Pancreas (tissue), 10 donors: ENCODE data around the gene DMKN. TPM values are rescaled to one million over a fixed set of nuclear protein-coding genes. Genes with fewer than 3 reads are reported as not detected.

ENCODE experiments used
- ATAC-seq, 4 donors: fragments of 200-7000 bp; cut with Tn5 transposase; one replicate each; pipeline versions ENCODE4 v1.8.0 to v1.9.1; 2020; ENCODE audit warnings: mild to moderate bottlenecking in 4 of 4, moderate library complexity in 4 of 4
- DNase-seq, 6 donors: peaks; one replicate each; pipeline ENCODE4 v3.0.0-alpha.2; 2020
- FAIRE-seq: peaks from 2 replicates; lab custom pipeline; 2012; peaks lifted over from hg19 to GRCh38; lab: Jason Lieb, UNC
- H3K27ac ChIP-seq, 4 donors: fragments of 200-600 bp; sonication (generic); 1 replicate in 3 of 4; 2 replicates in 1 of 4; pipeline versions ENCODE4 v1.5.0 to v1.8.0; 2020
- H3K27me3 ChIP-seq, 4 donors: fragments of 200-600 bp; one replicate each; pipeline ENCODE4 v1.8.0; 2021
- H3K36me3 ChIP-seq, 3 donors: fragments of 200-600 bp; sonication (generic) in 1 of 3; one replicate each; pipeline versions ENCODE4 v1.5.0 to v1.8.0; 2020 to 2021
- H3K4me1 ChIP-seq, 3 donors: fragments of 200-600 bp; one replicate each; pipeline ENCODE4 v1.8.0; 2021
- H3K4me3 ChIP-seq, 4 donors: fragments of 200-600 bp; sonication (generic) in 2 of 4; one replicate each; pipeline versions ENCODE4 v1.5.0 to v1.8.0; 2020 to 2021
- H3K9me3 ChIP-seq, 4 donors: fragments of 200-600 bp; one replicate each; pipeline ENCODE4 v1.8.0; 2021
- CTCF ChIP-seq, 4 donors: fragments of 200-600 bp; sonication (generic) in 3 of 4; IDR thresholded peaks; one replicate each; pipeline versions ENCODE4 v1.5.0 to v1.8.0; 2021; ENCODE audit warnings: antibody characterized with exemption in 4 of 4
- WGBS, 2 donors: extraction: QIAGEN DNeasy Blood & Tissue Kit; methylation state at CpG; one replicate each; pipeline ENCODE4 v1.1.7; 2013; 5-methylcytosine and 5-hydroxymethylcytosine counted together
- intact Hi-C, 3 donors: fragments of 100-400 bp; cut with DNase I; formaldehyde crosslinking; loops; one replicate each; pipeline versions ENCODE4 v1.11.1 to v1.14.2; 2022
- polyA plus RNA-seq, 2 donors: library from polyadenylated mRNA; stranded (reverse); fragments of 200-250 nt; gene quantifications; one replicate each; pipeline ENCODE4 v1.2.3, GENCODE V29; 2013
- total RNA-seq, 6 donors: library from RNA; stranded (reverse); fragmentation: NEBNext Ultra II Directional in 4 of 6; extraction: Animal tissue kit (Norgen Biotek cat#: 25700) in 4 of 6; gene quantifications; one replicate each; pipeline versions ENCODE4 v1.2.1 to v1.2.4, GENCODE V29; 2021 to 2023
- donor health status: healthy with polysubstance abuse.
- donor health status: DM: no; HTN: no; CAD: no; lungs with moderate emphysema.
- donor health status: DM: no; HTN: no; CAD: no.
- donor health status: control.
- donor health status: control.
- donor health status: Bipolar disorder and iron deficiency.
- donor health status: DM: yes; HTN: yes; CAD: no.
- donor health status: DM: no; HTN: no; CAD: no.
- donor health status: DM: no; HTN: no; CAD: no.
- donor health status: DM: yes; HTN: yes; CAD: no.

The DMKN gene
- total and polyA plus RNA-seq, 8 donors = 48.5 to 197 (median 62.4) TPM

GRCh38 chr19:35539314-35539713, 25.9 kb upstream of the DMKN start:
- no peaks in the 10 kb centered on the region for H3K9me3 ChIP-seq
- WGBS, 2 donors = 81 to 85% methylated on average over 6 of the region's 6 CpGs

DNA sequence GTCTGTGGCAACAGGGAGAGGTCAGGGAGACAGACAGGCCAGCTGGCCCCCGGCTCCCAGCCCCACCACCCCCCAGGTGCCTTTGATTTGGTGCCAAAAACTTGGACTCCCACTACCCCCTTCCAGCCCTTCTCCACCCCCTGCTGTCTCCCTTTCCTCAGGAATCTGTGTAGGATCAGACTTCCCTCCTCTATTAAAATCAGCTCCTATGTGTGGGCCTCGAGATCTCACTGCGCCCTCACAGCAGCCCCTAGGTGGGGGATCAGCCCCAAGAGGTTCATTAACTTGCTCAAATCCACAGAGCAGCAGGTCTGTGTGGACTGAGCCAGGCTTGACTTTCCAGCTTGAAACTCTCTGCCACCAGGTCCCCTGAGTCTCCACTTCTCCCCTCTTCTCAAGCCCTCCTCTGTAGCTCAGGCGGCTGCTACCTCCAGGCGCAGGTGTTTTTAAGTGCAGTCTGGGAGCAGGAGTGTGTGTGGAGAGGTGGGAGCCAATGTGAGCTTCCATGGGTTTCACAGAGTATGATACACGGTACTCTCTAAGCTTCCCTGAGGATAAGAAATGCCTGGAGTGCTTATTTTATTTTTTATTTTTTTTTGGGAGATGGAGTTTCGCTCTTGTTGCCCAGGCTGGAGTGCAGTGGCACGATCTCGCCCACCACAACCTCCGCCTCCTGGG, 21.5 kb upstream of the DMKN start:
- peaks cover 0 to 4% (median 0%) of the 10 kb centered on the region in 4 donors for H3K27me3 ChIP-seq
- H3K36me3 ChIP-seq = no peaks in the 10 kb centered on the region
- intact Hi-C loops = no loop called here
- 65 to 74% methylated on average over 10 of the region's 10 CpGs for WGBS, 2 donors
- no peaks in the 10 kb centered on the region for H3K9me3 ChIP-seq
- no peak for TF ChIP-seq CTCF (IDR thresholded peaks at IDR 0.05)
- FAIRE-seq = no peak
- H3K4me1 ChIP-seq = no peaks in the 10 kb centered on the region
- no peak overlapping the region for H3K4me3 ChIP-seq
- ATAC-seq = no peak
- DNase-seq = no peak
- no peak overlapping the region for H3K27ac ChIP-seq

More at GRCh38 chr19:35539314-35539713, 25.9 kb upstream of the DMKN start:
- Histone ChIP-seq H3K4me1 (peaks cover 0 to under 1% (median 0%) of the 10 kb centered on the region in 3 donors), H3K27me3 (no peaks in the 10 kb centered on the region), H3K36me3 (no peaks in the 10 kb centered on the region), H3K27ac (no peak overlapping the region), H3K4me3 (no peak overlapping the region)
- intact Hi-C loops = no loop called here
- DNase-seq (no peak), FAIRE-seq (no peak), ATAC-seq (no peak)
- TF ChIP-seq CTCF (IDR thresholded peaks at IDR 0.05) = no peak

GRCh38 chr19:35533822-35534392, 20.5 kb upstream of the DMKN start:
- WGBS, 2 donors = 3% methylated on average over 25 to 30 of the region's 30 CpGs
- TF ChIP-seq CTCF (IDR thresholded peaks at IDR 0.05) = no peak
- Histone ChIP-seq H3K4me1 (no peaks in the 10 kb centered on the region), H3K27ac (no peak overlapping the region), H3K4me3 (no peak overlapping the region), H3K36me3 (no peaks in the 10 kb centered on the region), H3K27me3 (peaks cover 0 to 4% (median 0%) of the 10 kb centered on the region in 4 donors), H3K9me3 (no peaks in the 10 kb centered on the region)
- DNase-seq (no peak), FAIRE-seq (no peak), ATAC-seq (peak; percentile 61 to 88 (median 82))
- intact Hi-C loops = no loop called here

GRCh38 chr19:35533201-35533821, 19.9 kb upstream of the DMKN start, which contains the start of gene GAPDHS:
GAPDHS (plus strand) TSS chr19:35533456; CDS start chr19:35533528, 72 bp downstream.
- Histone ChIP-seq H3K36me3 (no peaks in the 10 kb centered on the region), H3K4me3 (no peak within 1 kb of the TSS), H3K27me3 (peaks cover 0 to 4% (median 0%) of the 10 kb centered on the region in 4 donors), H3K4me1 (no peaks in the 10 kb centered on the region), H3K27ac (no peak within 1 kb of the TSS), H3K9me3 (no peaks in the 10 kb centered on the region)
- DNase-seq (no peak), ATAC-seq (peak in 1 of 4 donors; percentile 17), FAIRE-seq (no peak)
- TF ChIP-seq CTCF (IDR thresholded peaks at IDR 0.05) = no peak
- intact Hi-C loops = no loop called here
- 29 to 34% methylated on average over 36 to 39 of the region's 39 CpGs for WGBS, 2 donors
